Posterior cingulate gyrus (tissue), 11 donors: ENCODE data around the gene KIAA0586.
A peak's percentile ranks its signal among the peaks of the same experiment; 100 is the strongest.
"Not testable (repeated sequence)": the region's sequence is repeated elsewhere in the genome, so short reads cannot be mapped to it uniquely, and the experiment has no call there.

ENCODE experiments used
- DNase-seq, 10 donors: peaks; one replicate each; pipeline versions ENCODE4 v3.0.0 to v3.0.0-alpha.2; 2020 to 2021; ENCODE audit warnings: mixed read lengths in 3 of 10
- intact Hi-C: fragments of 100-400 bp; cut with DNase I; formaldehyde crosslinking; loops from one replicate; pipeline ENCODE4 v1.15.1; 2023

KIAA0586 gene

DNA sequence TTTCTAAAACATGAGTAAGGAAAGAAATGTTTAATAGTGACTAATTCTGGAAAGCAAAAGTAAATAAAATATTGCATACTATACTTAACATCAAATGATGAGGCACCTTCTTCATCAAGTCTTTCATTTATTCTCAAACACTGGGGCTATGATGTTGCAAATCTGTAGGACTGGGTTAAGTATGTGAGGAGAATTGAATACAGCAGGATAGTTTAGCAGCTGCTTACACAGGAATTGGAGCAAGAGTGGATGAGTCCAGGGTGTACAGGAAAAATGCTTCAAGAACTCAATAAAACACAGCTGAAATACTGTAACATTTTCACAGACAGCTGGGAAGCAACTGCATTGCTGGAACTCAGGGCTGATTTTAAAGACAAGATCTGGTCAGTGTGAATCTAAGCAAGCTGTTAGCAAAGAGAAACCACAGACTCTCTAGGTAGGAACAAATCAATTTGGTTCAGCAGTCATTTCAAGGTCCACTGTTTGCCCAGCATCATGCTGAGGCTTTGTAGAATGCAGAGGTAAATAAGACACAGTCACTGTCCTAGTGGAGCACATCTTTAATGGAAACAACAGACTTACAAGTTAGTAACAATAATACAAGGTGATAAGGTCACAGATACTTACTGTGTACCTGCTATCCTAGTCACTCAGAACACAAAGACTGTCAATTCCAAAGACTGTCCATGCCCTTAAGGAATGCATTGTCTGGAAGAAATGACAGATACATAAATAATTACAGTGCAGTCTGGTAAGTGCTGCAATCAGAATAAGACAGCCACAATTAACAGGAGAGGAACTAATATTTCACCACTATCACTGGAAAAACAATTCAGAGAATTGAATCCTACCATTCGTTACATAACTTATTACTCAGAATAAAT lies 113.5 kb downstream of the KIAA0586 start:
- intact Hi-C loops: no loop called here
- no peak for DNase-seq

DNA sequence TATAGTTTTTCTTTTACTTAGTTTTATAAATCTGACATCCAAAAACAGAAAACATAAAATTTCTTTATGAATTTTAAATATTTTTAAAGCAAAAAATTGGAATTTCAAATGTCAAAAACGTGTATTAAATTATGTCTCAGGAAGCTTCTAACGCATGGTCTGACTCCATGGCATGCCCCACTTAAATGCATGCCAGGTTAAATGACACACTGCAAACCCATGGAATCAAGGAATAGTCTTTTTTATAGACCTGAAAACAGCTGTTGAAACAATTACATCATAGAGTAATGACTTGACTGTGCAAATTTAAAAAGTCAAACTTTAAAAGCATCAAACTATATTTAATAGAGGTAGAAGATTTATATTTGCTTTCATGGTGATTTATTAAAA lies 114.1 kb downstream of the KIAA0586 start:
- DNase-seq: no peak
- intact Hi-C loops: no loop called here

DNA sequence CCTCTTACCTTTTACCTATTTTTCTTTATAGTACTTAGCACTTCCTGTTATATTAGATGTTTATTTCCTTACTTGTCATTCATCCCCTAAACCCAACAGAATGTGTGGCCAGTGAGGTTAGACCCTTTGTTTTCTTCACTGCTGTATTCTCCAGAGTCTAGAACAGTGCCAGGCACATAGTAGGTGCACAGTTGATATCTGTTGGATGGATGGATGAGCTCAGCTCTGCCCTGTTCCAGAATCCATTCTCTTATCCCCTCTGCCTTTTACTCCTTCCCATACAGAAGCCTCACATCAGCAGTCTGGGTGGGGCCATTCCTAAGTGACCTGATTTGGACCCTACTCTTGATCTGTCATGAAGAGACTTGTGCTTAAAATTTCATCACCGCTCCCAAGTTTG lies 115.7 kb downstream of the KIAA0586 start:
- intact Hi-C loops: no loop called here
- DNase-seq: no peak

DNA sequence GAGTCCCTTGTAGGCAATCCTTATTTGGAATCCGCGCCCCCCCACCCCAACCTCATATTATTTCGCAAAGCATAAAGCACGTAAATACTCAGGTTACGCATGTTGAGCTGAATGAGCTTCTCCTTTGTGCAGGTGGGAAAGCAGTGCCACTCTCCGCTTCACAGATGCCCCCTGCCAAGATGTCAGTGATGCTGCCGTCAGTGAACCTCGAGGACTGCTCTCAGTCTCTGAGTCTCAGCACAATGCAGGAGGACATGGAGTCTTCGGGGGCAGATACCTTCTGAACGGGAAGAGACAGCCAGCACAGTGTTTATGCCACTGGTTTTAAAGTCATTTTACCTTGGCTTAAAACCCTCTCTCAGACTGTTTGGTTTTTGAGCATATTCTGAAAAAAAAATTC lies 120.1 kb downstream of the KIAA0586 start:
- peak in 1 of 10 donors; percentile 42 for DNase-seq
- intact Hi-C loops: no loop called here

DNA sequence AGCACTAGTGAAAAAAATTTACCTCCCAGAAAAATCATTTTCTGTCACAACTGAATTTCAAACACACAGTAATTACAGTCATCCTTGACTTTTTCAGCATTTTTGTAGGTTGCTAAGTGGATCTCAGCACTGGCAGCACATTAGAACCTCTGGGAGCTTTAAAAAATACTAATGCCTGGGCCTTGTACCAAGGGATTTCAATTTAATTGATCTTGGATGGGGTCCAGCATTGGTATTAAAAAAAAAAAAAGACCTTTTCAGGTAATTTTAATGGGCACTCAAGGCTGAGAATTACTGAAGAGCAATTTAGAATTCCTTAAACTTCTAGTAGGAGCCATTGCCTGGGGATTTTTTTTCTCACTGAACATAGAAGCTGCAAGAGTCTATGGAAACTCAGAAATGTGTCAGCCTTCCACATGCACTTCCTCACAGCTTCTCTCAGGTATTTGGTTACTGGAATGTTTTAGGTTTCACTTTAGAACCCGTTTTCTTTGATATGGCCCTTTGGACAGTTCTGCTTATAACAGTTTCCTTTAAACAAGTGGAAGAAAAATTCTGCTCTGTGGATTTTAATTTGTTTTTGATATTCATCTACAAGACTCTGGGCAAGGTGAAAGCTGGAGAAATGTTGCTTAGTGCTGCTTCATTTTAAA lies 121.7 kb downstream of the KIAA0586 start:
- no peak for DNase-seq
- intact Hi-C loops: no loop called here

DNA sequence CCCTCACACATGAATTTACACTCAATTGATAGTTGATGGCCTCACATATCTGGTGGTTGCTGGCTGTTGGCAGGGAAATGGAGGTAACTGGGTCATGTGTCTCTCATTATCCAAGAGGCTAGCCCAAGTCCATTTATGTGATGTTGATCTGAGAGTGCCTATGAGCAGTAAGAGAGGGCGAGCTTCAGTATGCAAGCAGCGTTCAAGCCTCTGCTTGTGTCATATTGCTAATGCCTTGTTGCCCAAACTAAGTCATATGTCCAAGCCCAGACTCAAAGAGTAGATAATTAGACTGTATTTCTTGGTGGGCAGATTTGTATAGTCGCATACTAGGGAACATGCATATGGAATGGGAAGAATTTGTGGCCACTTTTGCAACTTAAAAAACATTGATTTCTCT lies 126.4 kb downstream of the KIAA0586 start:
- intact Hi-C loops: no loop called here
- DNase-seq: no peak

DNA sequence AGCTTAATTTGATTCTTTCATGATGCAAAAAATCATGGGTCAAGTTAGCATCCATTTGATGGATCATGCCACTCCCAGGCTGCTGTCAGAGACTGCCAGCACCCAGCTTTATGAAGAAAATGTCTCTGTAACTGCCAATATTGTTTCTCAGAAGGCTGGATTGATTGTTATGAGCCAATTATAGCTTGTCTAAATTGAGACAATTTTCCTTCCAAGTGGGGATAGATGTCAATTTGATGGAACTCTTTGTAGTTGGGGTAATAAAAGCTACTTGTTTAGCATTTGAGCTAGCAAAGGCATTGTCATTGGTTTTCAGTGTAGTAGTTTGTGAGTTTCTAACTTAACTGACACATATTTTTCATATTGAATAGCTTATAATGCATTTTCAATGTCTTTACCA lies 128.1 kb downstream of the KIAA0586 start:
- intact Hi-C loops: no loop called here
- DNase-seq: no peak

DNA sequence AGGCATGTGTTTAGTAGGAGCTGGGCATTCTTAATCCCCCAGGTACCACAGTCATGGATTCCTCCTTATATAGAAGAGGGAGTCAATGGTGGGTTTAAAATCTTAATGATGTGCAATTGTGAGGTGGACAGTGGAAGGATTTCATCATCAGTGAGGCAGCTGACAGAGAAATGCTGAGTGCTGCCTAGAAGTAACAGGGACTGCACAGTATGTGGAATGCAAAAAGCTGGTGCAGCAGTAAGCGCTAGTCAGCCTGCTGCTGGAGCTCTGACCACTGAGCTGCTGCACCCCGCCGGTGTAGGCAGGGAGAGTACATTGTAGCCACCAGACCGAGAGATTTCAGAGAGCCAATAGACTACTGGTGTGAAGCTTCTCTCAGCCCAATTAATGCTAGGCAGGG lies 129.7 kb downstream of the KIAA0586 start:
- intact Hi-C loops: no loop called here
- peak in 1 of 10 donors; percentile 57 for DNase-seq

DNA sequence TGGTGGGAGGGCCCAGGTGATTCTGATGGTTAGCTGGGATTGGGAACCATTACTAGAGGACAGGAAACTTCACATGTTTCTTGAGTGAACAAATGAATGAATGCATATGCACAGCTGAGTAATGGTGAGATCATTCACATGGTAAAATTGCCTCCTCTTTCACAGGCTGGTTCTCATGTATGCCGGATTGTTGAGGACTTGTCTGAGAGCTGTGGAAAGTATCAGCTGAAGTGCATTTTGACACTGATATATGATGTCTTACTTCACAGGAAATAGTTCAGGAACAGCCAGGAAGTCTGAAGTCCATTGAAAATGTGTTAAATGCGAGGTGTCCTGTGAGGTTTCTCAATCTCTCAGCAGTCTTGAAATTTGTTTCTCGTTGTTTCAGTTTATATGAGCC lies 132.7 kb downstream of the KIAA0586 start:
- intact Hi-C loops: no loop called here
- no peak for DNase-seq

DNA sequence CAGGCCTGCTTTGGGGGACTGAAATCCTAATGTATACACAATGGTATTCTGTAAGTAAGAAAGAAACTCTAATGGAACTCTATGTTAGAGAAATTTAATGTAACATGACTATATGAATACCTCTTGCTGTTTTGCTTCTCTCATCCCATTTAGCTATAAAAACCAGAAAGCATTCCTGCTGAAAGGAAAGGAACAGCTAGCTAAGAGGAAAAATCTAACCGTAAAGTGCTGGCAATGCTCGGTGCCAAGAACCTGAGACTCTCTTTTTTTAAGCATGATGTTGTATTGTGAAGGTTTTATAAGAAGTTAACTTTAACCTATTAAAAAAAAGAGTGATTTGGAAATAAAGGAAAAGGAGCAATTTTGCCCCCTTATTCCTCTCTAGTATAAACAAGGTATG lies 134.6 kb downstream of the KIAA0586 start:
- DNase-seq: no peak
- intact Hi-C loops: no loop called here

DNA sequence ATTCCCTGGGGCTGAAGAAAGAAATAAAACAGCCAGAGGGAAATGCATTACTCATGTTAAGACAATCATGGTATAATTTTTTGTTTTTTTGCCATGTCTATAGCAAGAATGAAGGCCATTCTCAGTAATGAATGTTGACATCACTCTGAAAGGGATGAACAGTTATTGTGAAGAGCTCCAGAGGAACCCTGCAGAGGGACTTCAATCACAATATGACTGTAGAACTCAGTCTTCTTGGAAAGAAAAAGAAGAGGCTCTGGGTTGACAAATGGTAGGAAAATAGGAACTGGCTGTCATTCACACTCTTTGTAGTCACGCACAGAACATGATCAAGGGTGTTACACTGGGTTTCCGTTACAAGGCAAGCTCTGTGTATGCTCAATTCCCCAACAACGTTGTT lies 136.5 kb downstream of the KIAA0586 start:
- intact Hi-C loops: no loop called here
- no peak for DNase-seq

DNA sequence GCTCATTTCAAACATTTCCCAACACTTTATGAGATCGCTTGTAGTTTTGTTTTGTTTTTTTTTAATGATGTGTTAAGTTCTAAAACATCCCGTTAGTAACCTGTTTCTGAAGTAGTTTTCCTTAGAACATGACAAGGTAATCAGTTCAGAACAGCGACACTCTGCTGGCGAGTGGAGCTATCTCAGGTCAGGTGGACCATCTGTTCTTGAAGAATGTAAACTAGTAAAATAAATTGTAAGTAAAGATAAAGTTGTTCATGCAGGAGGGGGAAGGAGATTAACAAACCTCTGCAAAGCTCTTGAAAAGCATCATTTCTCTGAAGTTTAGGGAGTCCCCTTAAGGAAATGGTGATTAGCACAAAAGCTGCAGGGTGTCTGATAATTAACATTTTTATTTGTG lies 138.3 kb downstream of the KIAA0586 start:
- intact Hi-C loops: no loop called here
- DNase-seq: no peak

DNA sequence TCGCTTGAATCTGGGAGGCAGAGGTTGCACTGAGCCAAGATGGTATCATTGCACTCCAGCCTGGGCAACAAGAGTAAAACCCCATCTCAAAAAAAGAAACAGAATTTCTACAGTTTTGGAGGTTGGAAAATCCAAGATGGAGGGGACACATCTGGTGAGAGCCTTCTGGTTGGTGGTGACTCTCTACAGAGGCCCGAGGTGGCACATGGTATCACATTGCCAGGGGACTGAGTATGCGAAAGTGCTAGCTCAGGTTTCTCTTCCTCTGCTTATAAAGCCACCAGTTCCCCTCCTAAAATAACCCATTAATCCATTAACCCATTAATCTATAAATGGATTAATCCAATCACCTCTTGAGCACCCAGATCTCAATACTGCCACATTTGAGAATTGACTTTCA lies 139.5 kb downstream of the KIAA0586 start:
- intact Hi-C loops: no loop called here
- DNase-seq: no peak

DNA sequence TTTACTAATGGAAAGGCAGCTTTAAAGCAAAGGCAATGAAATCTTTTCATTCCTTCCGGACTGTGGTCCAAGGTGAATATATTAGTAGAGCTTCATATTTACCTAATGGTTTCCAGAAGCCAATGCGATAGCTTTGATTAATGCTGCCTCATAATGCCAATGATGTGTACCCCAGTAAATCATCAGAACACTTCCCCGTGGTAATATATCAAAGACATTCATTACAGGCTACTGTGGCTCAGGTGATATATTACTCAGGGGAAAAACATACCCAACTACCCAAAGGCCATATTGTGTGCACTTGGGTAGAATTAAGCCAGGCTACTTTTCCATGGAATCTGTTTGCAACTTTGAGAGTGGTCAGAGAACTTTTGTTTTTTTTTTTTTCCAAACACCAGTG lies 140.8 kb downstream of the KIAA0586 start:
- intact Hi-C loops: no loop called here
- DNase-seq: no peak

DNA sequence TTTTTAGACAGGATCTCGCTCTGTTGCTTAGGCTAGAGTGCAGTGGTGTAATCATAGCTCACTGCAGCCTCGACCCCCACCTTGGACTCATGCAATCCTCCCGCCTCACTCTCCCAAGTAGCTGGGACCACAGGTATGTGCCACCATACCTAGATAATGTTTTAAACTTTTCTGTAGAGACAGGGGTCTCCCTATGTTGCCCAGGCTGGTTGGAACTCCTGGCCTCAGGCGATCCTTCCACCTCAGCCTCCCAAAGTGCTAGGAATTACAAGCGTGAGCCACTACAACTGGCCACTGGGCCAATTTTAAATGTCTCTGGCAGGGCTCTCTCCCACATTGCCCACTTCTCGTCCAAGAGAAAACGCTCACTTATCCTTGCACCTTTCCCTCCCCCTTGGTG lies 143.7 kb downstream of the KIAA0586 start:
- DNase-seq: no peak
- intact Hi-C loops: no loop called here

DNA sequence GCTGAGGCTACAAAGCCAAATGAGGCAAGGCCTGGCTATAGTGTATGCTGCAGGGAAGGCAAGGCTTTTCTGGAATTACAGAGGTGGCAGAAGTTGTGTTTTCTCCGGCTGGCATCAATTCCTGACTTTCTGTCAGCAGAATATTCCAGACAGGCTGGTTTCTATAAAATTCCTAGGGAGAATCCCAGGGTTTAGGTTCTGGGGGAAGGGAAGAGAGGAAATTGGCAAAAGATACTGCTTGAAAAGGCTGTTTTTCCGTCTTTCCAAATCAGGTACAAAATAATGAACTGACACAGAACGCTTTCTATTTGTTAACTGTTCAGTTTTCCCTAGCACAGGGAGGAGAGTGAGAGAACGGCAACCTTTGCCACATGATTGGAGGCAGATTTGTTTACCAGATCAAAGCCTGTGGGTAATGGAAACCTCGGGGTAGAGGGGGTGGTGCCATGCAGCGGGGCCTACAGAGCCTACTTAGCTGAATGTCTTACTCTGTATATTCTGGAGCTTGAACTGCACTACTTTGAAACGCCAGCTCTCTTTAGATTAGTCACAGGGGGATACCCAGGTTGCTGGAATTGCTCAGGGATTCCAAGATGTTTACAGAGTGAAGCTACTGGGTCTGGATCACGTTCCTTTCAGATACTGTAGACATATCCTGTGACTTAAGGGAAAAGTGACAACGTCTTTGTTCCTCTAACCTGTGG lies 144.4 kb downstream of the KIAA0586 start:
- no peak for DNase-seq
- intact Hi-C loops: no loop called here

DNA sequence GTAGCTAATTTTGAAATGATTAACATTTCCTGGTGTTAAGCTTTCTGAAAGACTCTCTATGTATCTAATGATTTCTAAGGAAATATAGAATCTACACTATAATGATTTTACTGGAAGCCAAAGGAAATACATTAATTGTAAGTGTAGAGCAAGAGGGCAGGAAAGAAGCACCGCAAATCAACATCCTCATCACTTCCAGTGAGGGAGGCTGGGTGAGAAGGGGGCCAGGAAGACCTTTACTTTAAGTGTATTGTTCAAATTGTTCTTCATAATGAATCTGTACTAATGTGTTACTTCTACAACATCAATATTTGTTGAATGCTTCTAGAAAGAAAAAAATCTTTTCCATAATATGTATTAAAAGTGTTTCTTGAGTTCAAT lies 144.9 kb downstream of the KIAA0586 start:
- intact Hi-C loops: no loop called here
- DNase-seq: no peak

DNA sequence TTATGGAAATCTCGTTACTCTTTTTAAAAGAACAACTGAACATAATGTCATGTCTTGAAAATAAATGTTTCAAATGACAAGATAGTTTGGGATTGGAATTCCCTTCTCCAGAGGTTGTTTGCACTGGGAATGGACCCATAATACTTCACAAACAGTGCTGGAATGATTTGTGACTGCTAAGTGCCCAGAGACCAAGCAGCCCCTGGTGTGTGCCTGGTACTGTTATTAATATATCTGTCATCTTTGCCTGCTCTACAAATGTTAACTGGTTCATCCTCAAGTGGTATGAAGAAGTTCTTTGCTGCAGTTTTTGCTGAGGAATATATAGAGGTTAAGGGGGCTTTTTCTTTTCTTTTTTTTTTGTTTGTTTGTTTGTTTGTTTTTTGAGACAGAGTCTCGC lies 145.3 kb downstream of the KIAA0586 start:
- intact Hi-C loops: no loop called here
- no peak for DNase-seq

DNA sequence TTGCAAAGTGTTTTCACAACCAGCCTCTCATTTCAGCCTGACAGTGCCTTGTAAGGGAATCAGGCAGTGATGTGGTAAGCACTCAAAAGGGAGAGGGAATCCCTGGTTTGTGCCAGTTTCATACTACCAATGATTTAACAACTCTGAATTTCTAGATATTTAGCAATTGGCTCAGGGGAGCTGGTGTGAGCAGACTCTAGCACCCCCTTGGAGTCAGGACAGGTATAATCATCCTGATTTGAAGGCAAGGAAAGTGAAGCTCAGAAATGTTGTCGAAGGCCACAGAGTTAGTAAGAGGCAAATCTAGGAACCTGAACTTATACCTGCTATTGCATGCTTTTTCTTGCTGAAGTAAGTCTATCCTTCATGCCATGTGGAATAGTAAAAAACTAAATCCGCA lies 147.1 kb downstream of the KIAA0586 start:
- DNase-seq: no peak
- intact Hi-C loops: no loop called here

DNA sequence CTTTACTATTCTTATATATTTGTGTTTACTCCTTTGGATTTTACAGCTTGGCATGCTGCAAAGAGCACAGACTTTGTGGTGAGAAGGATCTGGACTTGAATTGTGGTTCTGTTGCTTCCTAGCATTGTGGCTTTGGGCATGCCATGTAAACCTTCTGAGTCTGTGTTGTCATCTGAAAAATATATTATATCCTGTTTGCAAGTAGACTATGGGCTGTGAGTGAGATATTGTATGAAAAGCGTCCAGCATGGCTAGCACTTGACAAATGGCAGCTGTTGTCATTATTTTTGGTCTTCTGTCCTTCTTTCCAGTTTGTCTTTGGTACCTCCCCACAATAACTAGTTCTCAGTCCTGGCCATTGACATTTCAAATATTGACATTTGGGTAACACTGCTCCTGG lies 148.4 kb downstream of the KIAA0586 start:
- intact Hi-C loops: no loop called here
- no peak for DNase-seq

DNA sequence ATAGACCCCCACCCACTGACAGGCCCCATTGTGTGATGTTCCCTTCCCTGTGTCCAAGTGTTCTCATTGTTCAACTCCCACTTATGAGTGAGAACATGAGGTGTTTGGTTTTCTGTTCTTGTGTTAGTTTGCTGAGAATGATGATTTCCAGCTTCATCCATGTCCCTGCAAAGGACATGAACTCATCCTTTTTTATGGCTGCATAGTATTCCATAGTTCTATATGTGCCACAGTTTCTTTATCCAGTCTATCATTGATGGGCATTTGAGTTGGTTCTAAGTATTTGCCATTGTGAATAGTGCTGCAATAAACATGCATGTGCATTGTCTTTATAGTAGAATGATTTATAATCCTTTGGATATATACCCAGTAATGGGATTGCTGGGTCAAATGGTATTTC lies 152.5 kb downstream of the KIAA0586 start:
- DNase-seq, intact Hi-C loops: not testable (repeated sequence)

DNA sequence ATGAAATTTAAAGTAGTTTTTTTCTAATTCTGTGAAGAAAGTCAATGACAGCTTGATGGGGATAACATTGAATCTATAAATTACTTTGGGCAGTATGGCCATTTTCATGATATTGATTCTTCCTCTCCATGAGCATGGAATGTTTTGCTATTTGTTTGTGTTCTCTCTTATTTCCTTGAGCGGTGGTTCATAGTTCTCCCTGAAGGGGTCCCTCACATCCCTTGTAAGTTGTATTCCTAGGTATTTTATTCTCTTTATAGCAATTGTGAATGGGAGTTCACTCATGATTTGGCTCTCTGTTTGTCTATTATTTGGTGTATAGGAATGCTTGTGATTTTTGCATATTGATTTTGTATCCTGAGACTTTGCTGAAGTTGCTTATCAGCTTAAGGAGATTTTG lies 153.9 kb downstream of the KIAA0586 start:
- DNase-seq, intact Hi-C loops: not testable (repeated sequence)
